HG02852 (cell line): ENCODE data around the gene CCDC80.
"Not testable (repeated sequence)": the region's sequence is repeated elsewhere in the genome, so short reads cannot be mapped to it uniquely, and the experiment has no call there.

Experiments
- ATAC-seq: cut with Tn5 transposase; IDR thresholded peaks from one replicate; pipeline ENCODE4 v1.9.1; 2021; ENCODE audit warnings: mild to moderate bottlenecking, moderate library complexity; ENCODE audit not compliant: unreplicated experiment

Gene CCDC80

GRCh38 chr3:112640930-112641801 lies at the start of gene CCDC80:
Gene CCDC80 (minus strand): TSS chr3:112641143. CDS start chr3:112639905, 1,238 bp downstream.
- ATAC-seq = no peak

- no peak for ATAC-seq
These were observed 49.0 kb upstream of the CCDC80 start for GRCh38 chr3:112689989-112690388.

- peak; percentile 65 for ATAC-seq
These were observed 48.4 kb upstream of the CCDC80 start for GRCh38 chr3:112689385-112689784.

GRCh38 chr3:112688819-112689218 lies 47.9 kb upstream of the CCDC80 start:
- no peak for ATAC-seq

GRCh38 chr3:112688085-112688769 lies 47.3 kb upstream of the CCDC80 start:
- ATAC-seq = no peak

GRCh38 chr3:112687616-112688015 lies 46.7 kb upstream of the CCDC80 start:
- no peak for ATAC-seq

- no peak for ATAC-seq
These were observed 46.3 kb upstream of the CCDC80 start for GRCh38 chr3:112687211-112687610.

- no peak for ATAC-seq
These were observed 45.2 kb upstream of the CCDC80 start for GRCh38 chr3:112685956-112686799.

GRCh38 chr3:112685420-112685819 lies 44.5 kb upstream of the CCDC80 start:
- ATAC-seq = no peak

GRCh38 chr3:112682361-112682760 lies 41.4 kb upstream of the CCDC80 start:
- no peak for ATAC-seq

GRCh38 chr3:112681822-112682325 lies 40.9 kb upstream of the CCDC80 start:
- no peak for ATAC-seq

- peak; percentile 99 for ATAC-seq
These were observed 35.8 kb upstream of the CCDC80 start for GRCh38 chr3:112676659-112677234.

GRCh38 chr3:112675943-112676535 lies 35.1 kb upstream of the CCDC80 start:
- ATAC-seq = no peak

- no peak for ATAC-seq
These were observed 34.4 kb upstream of the CCDC80 start for GRCh38 chr3:112675349-112675748.

- ATAC-seq = no peak
These were observed 32.0 kb upstream of the CCDC80 start for GRCh38 chr3:112672716-112673541.

GRCh38 chr3:112671930-112672715 lies 31.2 kb upstream of the CCDC80 start:
- ATAC-seq = no peak

GRCh38 chr3:112670824-112671223 lies 29.9 kb upstream of the CCDC80 start:
- ATAC-seq = no peak

- no peak for ATAC-seq
These were observed 26.7 kb upstream of the CCDC80 start for GRCh38 chr3:112667599-112667998.

- ATAC-seq = not testable (repeated sequence)
These were observed 24.1 kb upstream of the CCDC80 start for GRCh38 chr3:112665009-112665408.
